ENCODE measurements around the gene HELZ2. TPM values are rescaled to one million over a fixed set of nuclear protein-coding genes. Genes with fewer than 3 reads are reported as not detected.

HELZ2 gene
- total RNA-seq, 1 experiment from 2014 or later: 33.4 TPM

GRCh38 chr20:63566395-63567135 lies 7.5 kb downstream of the HELZ2 start:
- intact Hi-C loops (cut with micrococcal nuclease): no loop called here

GRCh38 chr20:63565699-63566335 lies 8.2 kb downstream of the HELZ2 start:
- Histone ChIP-seq H3K27me3 (ENCODE audit: low read length) (no peaks in the 10 kb centered on the region), H3F3A (ENCODE audit: low read length, unreplicated experiment) (no peaks in the 10 kb centered on the region), H3K4me1 (ENCODE audit: insufficient read depth, low read length) (no peaks in the 10 kb centered on the region), H3K27ac (ENCODE audit: low read length) (no peak overlapping the region), H2AFZ (ENCODE audit: low read length) (no peak overlapping the region), H4K20me1 (ENCODE audit: low read length) (no peaks in the 10 kb centered on the region), H3K4me3 (ENCODE audit: low read length) (no peak overlapping the region), H3K9ac (ENCODE audit: low read length) (no peak overlapping the region), H3K9me2 (replicated peaks; ENCODE audit: low read length) (no peaks in the 10 kb centered on the region), H3K9me3 (ENCODE audit: low read length) (no peaks in the 10 kb centered on the region), H3K36me3 (ENCODE audit: low read depth, low read length) (no peaks in the 10 kb centered on the region), H3K79me2 (ENCODE audit: low read length) (no peaks in the 10 kb centered on the region), H3K4me2 (ENCODE audit: low read length) (no peak overlapping the region)
- no peak for DNase-seq
- CTCF ChIA-PET: no interaction called here
- POLR2A ChIA-PET (ENCODE audit: unreplicated experiment): interaction anchor here (0.6 kb wide), 1 partner anchor 8 kb away, joined by 4 read pairs; the partner anchor contains the start of gene HELZ2
- no TSS peak for BruUV-seq (replicated peaks)
- no peak for TF ChIP-seq EZH2 (IDR thresholded peaks at IDR 0.05; ENCODE audit: low read length, unreplicated experiment)
- TF ChIP-seq, protein P1, sequence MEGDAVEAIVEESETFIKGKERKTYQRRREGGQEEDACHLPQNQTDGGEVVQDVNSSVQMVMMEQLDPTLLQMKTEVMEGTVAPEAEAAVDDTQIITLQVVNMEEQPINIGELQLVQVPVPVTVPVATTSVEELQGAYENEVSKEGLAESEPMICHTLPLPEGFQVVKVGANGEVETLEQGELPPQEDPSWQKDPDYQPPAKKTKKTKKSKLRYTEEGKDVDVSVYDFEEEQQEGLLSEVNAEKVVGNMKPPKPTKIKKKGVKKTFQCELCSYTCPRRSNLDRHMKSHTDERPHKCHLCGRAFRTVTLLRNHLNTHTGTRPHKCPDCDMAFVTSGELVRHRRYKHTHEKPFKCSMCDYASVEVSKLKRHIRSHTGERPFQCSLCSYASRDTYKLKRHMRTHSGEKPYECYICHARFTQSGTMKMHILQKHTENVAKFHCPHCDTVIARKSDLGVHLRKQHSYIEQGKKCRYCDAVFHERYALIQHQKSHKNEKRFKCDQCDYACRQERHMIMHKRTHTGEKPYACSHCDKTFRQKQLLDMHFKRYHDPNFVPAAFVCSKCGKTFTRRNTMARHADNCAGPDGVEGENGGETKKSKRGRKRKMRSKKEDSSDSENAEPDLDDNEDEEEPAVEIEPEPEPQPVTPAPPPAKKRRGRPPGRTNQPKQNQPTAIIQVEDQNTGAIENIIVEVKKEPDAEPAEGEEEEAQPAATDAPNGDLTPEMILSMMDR (conservative IDR thresholded peaks at IDR 0.05; ENCODE audit: low read depth, low read length): no peak
- no peak for TF ChIP-seq EZH2phosphoT487 (IDR thresholded peaks at IDR 0.05; ENCODE audit: borderline replicate concordance, low read length)
- no peak for ATAC-seq
- intact Hi-C loops (cut with micrococcal nuclease): no loop called here

More at GRCh38 chr20:63566395-63567135, 7.5 kb downstream of the HELZ2 start:
- Histone ChIP-seq H2AFZ (ENCODE audit: low read length) (no peak overlapping the region), H3K9ac (ENCODE audit: low read length) (no peak overlapping the region), H3K27me3 (ENCODE audit: low read length) (no peaks in the 10 kb centered on the region), H3K4me1 (ENCODE audit: insufficient read depth, low read length) (no peaks in the 10 kb centered on the region), H3F3A (ENCODE audit: low read length, unreplicated experiment) (no peaks in the 10 kb centered on the region), H3K36me3 (ENCODE audit: low read depth, low read length) (no peaks in the 10 kb centered on the region), H3K4me3 (ENCODE audit: low read length) (no peak overlapping the region), H3K9me2 (replicated peaks; ENCODE audit: low read length) (no peaks in the 10 kb centered on the region), H4K20me1 (ENCODE audit: low read length) (no peaks in the 10 kb centered on the region), H3K27ac (ENCODE audit: low read length) (no peak overlapping the region), H3K4me2 (ENCODE audit: low read length) (no peak overlapping the region), H3K79me2 (ENCODE audit: low read length) (no peaks in the 10 kb centered on the region), H3K9me3 (ENCODE audit: low read length) (no peaks in the 10 kb centered on the region)
- TF ChIP-seq EZH2 (IDR thresholded peaks at IDR 0.05; ENCODE audit: low read length, unreplicated experiment): no peak
- no peak for TF ChIP-seq EZH2phosphoT487 (IDR thresholded peaks at IDR 0.05; ENCODE audit: borderline replicate concordance, low read length)
- TF ChIP-seq, protein P1 (conservative IDR thresholded peaks at IDR 0.05; ENCODE audit: low read depth, low read length): no peak
- BruUV-seq (replicated peaks): no TSS peak
- CTCF ChIA-PET: no interaction called here
- ATAC-seq (no peak), DNase-seq (no peak)
- POLR2A ChIA-PET (ENCODE audit: unreplicated experiment): no interaction called here

Data from PC-3 (cell line).